ENCODE results near the gene SCG2. TPM values are rescaled to one million over a fixed set of nuclear protein-coding genes. Genes with fewer than 3 reads are reported as not detected.

Gene SCG2
- total RNA-seq, 2 donors from 2014 or later, result 0.13 TPM; not detected in 1

- no peak for TF ChIP-seq CTCF (conservative IDR thresholded peaks at IDR 0.05)
- DNase-seq, result no peak
- Histone ChIP-seq H3K27me3 (ENCODE audit: control insufficient read depth, insufficient read depth, low read length, poor library complexity, severe bottlenecking) (no peaks in the 10 kb centered on the region), H3K27ac (ENCODE audit: low read depth, low read length) (no peak overlapping the region), H3K9me3 (ENCODE audit: control insufficient read depth, low read length) (no peaks in the 10 kb centered on the region), H3K4me3 (ENCODE audit: low read length) (no peak overlapping the region), H3K4me1 (ENCODE audit: control insufficient read depth, insufficient read depth, low read length) (no peaks in the 10 kb centered on the region), H3K9ac (ENCODE audit: extremely low read depth, low read length, poor library complexity, severe bottlenecking) (no peak overlapping the region), H3K36me3 (ENCODE audit: control insufficient read depth, insufficient read depth, low read length) (no peaks in the 10 kb centered on the region)
- Mint-ChIP-seq H3K4me1 (peaks cover 6% of the 10 kb centered on the region), H3K27ac (no peak overlapping the region), H3K4me3 (no peak overlapping the region), H3K9me3 (no peaks in the 10 kb centered on the region), H3K36me3 (ENCODE audit: low read depth) (no peaks in the 10 kb centered on the region), H3K27me3 (ENCODE audit: insufficient read depth) (peaks cover 3% of the 10 kb centered on the region)
- WGBS, 2 experiments (ENCODE audit: insufficient coverage in 1 of 2, insufficient read length in 1 of 2), result 94% methylated on average over 1 of the region's 1 CpG; no CpG with 5 or more reads in 1 of the 2 experiments
These were observed 43.2 kb downstream of the SCG2 start for GRCh38 chr2:223558970-223559369.

GRCh38 chr2:223554923-223555322 lies 47.2 kb downstream of the SCG2 start:
- H3K36me3 Mint-ChIP-seq (ENCODE audit: low read depth), result no peaks in the 10 kb centered on the region
- H3K36me3 ChIP-seq (ENCODE audit: control insufficient read depth, insufficient read depth, low read length), result no peaks in the 10 kb centered on the region
- H3K9me3 ChIP-seq (ENCODE audit: control insufficient read depth, low read length), result no peaks in the 10 kb centered on the region
- H3K27me3 Mint-ChIP-seq (ENCODE audit: insufficient read depth), result peaks cover 7% of the 10 kb centered on the region
- TF ChIP-seq CTCF (conservative IDR thresholded peaks at IDR 0.05), result no peak
- no peak overlapping the region for H3K9ac ChIP-seq (ENCODE audit: extremely low read depth, low read length, poor library complexity, severe bottlenecking)
- DNase-seq, result no peak
- 100% methylated on average over 3 of the region's 3 CpGs; no CpG with 5 or more reads in 1 of the 2 experiments for WGBS, 2 experiments (ENCODE audit: insufficient coverage in 1 of 2, insufficient read length in 1 of 2)
- no peak overlapping the region for H3K4me3 Mint-ChIP-seq
- H3K27ac ChIP-seq (ENCODE audit: low read depth, low read length), result no peak overlapping the region
- no peaks in the 10 kb centered on the region for H3K27me3 ChIP-seq (ENCODE audit: control insufficient read depth, insufficient read depth, low read length, poor library complexity, severe bottlenecking)
- H3K9me3 Mint-ChIP-seq, result no peaks in the 10 kb centered on the region
- H3K4me1 ChIP-seq (ENCODE audit: control insufficient read depth, insufficient read depth, low read length), result no peaks in the 10 kb centered on the region
- peaks cover 8% of the 10 kb centered on the region for H3K4me1 Mint-ChIP-seq
- H3K27ac Mint-ChIP-seq, result no peak overlapping the region
- H3K4me3 ChIP-seq (ENCODE audit: low read length), result no peak overlapping the region

GRCh38 chr2:223549215-223549614 lies 52.9 kb downstream of the SCG2 start:
- no peak for DNase-seq
- WGBS, 2 experiments (ENCODE audit: insufficient coverage in 1 of 2, insufficient read length in 1 of 2), result 79 to 88% methylated on average over 6 to 8 of the region's 8 CpGs
- Mint-ChIP-seq H3K9me3 (no peaks in the 10 kb centered on the region), H3K4me3 (no peak overlapping the region), H3K27ac (no peak overlapping the region), H3K36me3 (ENCODE audit: low read depth) (no peaks in the 10 kb centered on the region), H3K27me3 (ENCODE audit: insufficient read depth) (peaks cover 8% of the 10 kb centered on the region), H3K4me1 (peaks cover 7% of the 10 kb centered on the region)
- no peaks in the 10 kb centered on the region for H3K27me3 ChIP-seq (ENCODE audit: control insufficient read depth, insufficient read depth, low read length, poor library complexity, severe bottlenecking)
- no peaks in the 10 kb centered on the region for H3K9me3 ChIP-seq (ENCODE audit: control insufficient read depth, low read length)
- no peaks in the 10 kb centered on the region for H3K36me3 ChIP-seq (ENCODE audit: control insufficient read depth, insufficient read depth, low read length)
- H3K4me1 ChIP-seq (ENCODE audit: control insufficient read depth, insufficient read depth, low read length), result no peaks in the 10 kb centered on the region
- no peak overlapping the region for H3K27ac ChIP-seq (ENCODE audit: low read depth, low read length)
- H3K9ac ChIP-seq (ENCODE audit: extremely low read depth, low read length, poor library complexity, severe bottlenecking), result no peak overlapping the region
- TF ChIP-seq CTCF (conservative IDR thresholded peaks at IDR 0.05), result no peak
- no peak overlapping the region for H3K4me3 ChIP-seq (ENCODE audit: low read length)
